Naive B cell (primary cell): Measurements from ENCODE around the gene ACADM. TPM values are rescaled to one million over a fixed set of nuclear protein-coding genes. Genes with fewer than 3 reads are reported as not detected.
"Not testable (repeated sequence)": the region's sequence is repeated elsewhere in the genome, so short reads cannot be mapped to it uniquely, and the experiment has no call there.

Experiments used
- ATAC-seq, 2 donors: fragments of 150-1000 bp; cut with Tn5 transposase; 2 replicates each; pipeline ENCODE4 v1.10.0; 2021; ENCODE audit warnings: low read depth in 2 of 2, mild to moderate bottlenecking in 2 of 2, moderate library complexity in 2 of 2
- DNase-seq: peaks from one replicate; pipeline ENCODE4 v3.0.0; 2022
- H3K27ac Mint-ChIP-seq, 6 donors: one replicate each; pipeline ENCODE4 v1.8.0; 2020 to 2022; ENCODE audit warnings: mild to moderate bottlenecking in 6 of 6, mixed read lengths in 6 of 6, moderate library complexity in 5 of 6, inconsistent platforms in 2 of 6
- H3K27me3 Mint-ChIP-seq, 3 donors: one replicate each; pipeline ENCODE4 v1.8.0; 2021 to 2022; ENCODE audit warnings: mixed read lengths in 3 of 3, mild to moderate bottlenecking in 1 of 3
- H3K36me3 Mint-ChIP-seq, 2 donors: one replicate each; pipeline ENCODE4 v1.8.0; 2020 to 2022; ENCODE audit warnings: mixed read lengths in 2 of 2, inconsistent platforms in 1 of 2, mild to moderate bottlenecking in 1 of 2
- H3K4me1 Mint-ChIP-seq, 3 donors: one replicate each; pipeline ENCODE4 v1.8.0; 2020 to 2022; ENCODE audit warnings: mixed read lengths in 3 of 3, inconsistent platforms in 1 of 3, mild to moderate bottlenecking in 1 of 3, moderate library complexity in 1 of 3
- H3K4me3 Mint-ChIP-seq, 8 donors: one replicate each; pipeline ENCODE4 v1.8.0; 2020 to 2022; ENCODE audit warnings: mild to moderate bottlenecking in 8 of 8, mixed read lengths in 8 of 8, moderate library complexity in 8 of 8, inconsistent platforms in 2 of 8
- H3K9me3 Mint-ChIP-seq, 7 donors: one replicate each; pipeline ENCODE4 v1.8.0; 2020 to 2022; ENCODE audit warnings: mixed read lengths in 7 of 7, mild to moderate bottlenecking in 5 of 7, inconsistent platforms in 2 of 7, moderate library complexity in 1 of 7
- polyA plus RNA-seq, 6 donors: library from polyadenylated mRNA; unstranded; fragments of 300-500 nt; fragmentation: Illumina TruSeq; gene quantifications; one replicate each; pipeline ENCODE4 v1.2.3, GENCODE V29; 2021; ENCODE audit warnings: low read depth in 6 of 6

ACADM gene
- polyA plus RNA-seq, 6 donors from 2014 or later, result 58.5 to 89.4 (median 72.7) TPM

DNA sequence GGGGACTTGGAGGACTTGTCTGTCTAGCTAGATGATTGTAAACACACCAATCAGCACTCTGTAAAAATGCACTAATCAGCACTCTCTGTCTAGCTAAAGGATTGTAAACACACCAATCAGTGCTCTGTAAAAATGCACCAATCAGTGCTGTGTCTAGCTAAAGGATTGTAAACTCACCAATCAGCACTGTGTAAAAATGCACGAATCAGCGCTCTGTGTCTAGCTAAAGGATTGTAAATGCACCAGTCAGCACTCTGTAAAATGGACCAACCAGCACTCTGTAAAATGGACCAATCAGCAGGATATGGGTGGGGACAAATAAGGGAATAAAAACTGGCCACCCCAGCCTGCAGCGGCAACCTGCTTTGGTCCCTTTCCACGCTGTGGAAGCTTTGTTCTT is 34.0 kb downstream of the ACADM start:
- not testable (repeated sequence) for H3K4me1 Mint-ChIP-seq, ATAC-seq, H3K4me3 Mint-ChIP-seq, DNase-seq, H3K9me3 Mint-ChIP-seq, H3K27ac Mint-ChIP-seq, H3K27me3 Mint-ChIP-seq
- H3K36me3 Mint-ChIP-seq, result peaks cover 10 to 18% of the 10 kb centered on the region in 2 donors

DNA sequence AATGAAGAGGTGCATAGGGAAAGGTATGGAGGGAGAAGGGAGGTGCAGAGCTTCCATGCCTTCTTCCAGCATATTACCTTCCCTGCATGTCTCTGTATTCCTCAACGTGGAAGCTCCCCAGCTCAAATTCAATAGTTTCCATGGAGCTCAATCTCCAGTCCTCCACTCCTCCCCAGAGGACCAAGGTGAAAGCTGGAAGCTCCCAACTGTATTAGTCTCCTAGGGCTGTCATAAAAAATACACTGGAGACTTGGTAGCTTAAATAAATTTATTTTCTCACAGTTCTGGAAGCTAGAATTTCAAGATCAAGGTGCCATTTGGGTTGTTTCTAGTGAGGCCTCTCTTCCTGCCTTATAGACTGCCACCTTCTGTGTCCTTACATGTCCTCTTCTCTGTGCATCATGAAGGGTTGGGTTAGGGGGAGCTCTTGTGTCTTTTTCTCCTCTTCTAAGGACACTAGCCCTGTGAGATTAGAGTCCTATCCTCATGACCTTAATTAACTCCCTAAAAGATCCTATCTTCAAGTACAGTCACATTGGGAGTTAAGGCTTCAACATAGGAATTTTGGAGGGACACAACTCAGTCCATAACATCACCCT is 39.6 kb downstream of the ACADM start:
- no peaks in the 10 kb centered on the region for H3K4me1 Mint-ChIP-seq
- no peak for DNase-seq
- peak overlapping the region in 1 of 6 donors; percentile 68 for H3K27ac Mint-ChIP-seq
- peaks cover 0 to 7% of the 10 kb centered on the region in 2 donors for H3K36me3 Mint-ChIP-seq
- H3K27me3 Mint-ChIP-seq, result no peaks in the 10 kb centered on the region
- ATAC-seq, result no peak
- peaks cover 0 to 1% (median 0%) of the 10 kb centered on the region in 7 donors for H3K9me3 Mint-ChIP-seq
- H3K4me3 Mint-ChIP-seq, result no peak overlapping the region

DNA sequence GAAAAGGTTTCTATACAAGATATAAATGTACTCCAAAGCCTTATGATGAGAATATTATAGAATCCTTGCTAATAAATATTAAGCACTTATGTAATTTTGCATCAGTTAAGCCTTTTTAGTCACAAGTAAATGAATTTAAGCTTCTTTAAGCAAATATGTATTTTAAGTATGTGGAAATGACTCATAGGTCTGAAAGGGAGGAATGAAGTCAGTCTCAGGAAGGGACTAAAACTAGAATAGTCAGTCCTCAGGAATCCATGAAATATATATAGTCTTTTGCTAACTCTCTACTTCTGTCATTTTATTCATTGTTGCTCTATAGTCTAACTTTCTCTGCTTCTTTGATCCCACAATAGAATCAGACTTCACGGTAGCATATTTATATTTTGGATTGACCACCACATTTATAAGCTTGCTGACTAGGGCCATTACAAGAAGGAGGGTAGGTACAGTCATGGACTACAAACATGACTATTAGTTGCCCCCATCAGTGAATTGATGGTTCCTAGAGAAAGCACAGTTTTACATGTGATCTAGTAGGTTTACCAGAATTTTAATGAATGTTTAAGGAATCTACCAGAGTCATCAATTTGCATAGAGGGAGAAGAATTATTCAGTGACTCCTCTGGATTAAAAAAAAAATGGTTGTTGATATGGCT is 41.3 kb downstream of the ACADM start:
- Mint-ChIP-seq H3K27ac (no peak overlapping the region), H3K4me1 (no peaks in the 10 kb centered on the region), H3K27me3 (no peaks in the 10 kb centered on the region), H3K4me3 (no peak overlapping the region), H3K9me3 (no peaks in the 10 kb centered on the region), H3K36me3 (peaks cover 0 to 7% of the 10 kb centered on the region in 2 donors)
- DNase-seq (no peak), ATAC-seq (no peak)

DNA sequence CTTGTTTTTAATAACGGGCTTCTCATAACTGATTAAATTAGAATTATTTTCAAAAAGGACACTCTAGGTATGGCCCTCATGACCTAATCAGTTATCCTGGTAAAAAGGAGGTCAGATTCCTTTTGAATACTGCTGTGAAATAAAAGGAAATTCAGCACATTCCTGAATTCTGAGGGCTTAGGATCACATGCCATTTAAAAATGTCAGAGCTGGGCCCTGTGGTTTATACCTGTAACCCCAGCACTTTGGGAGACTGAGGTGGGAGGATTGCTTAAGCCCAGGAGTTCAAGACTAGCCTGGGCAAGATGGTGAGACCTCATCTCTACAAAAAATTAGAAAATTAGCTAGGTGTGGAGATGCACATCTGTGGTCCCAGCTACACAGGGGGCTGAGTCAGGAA is 43.5 kb downstream of the ACADM start:
- H3K27me3 Mint-ChIP-seq, result no peaks in the 10 kb centered on the region
- H3K9me3 Mint-ChIP-seq, result no peaks in the 10 kb centered on the region
- ATAC-seq (no peak), DNase-seq (no peak)
- no peaks in the 10 kb centered on the region for H3K4me1 Mint-ChIP-seq
- no peaks in the 10 kb centered on the region for H3K36me3 Mint-ChIP-seq
- H3K27ac Mint-ChIP-seq, result no peak overlapping the region
- H3K4me3 Mint-ChIP-seq, result no peak overlapping the region

DNA sequence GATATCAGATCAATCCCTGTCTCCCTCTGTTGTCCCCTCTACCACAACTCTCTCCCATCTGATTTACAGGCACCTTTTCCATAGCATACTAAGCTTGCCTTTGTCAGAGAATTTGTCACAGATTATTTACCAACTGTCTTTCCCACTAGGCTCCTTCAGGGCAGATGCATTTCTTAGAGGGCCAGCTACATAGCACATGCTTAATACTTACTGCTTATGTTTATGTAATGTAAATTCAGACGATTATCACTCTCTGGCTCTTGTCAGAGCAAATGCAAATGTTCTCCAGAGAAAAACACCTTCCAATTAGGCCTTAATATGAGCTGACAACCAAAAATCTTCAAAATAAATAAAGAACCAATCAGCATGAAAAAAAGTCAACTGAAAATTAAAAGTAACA is 46.3 kb downstream of the ACADM start:
- DNase-seq, result no peak
- Mint-ChIP-seq H3K9me3 (peaks cover 0 to 2% (median 0%) of the 10 kb centered on the region in 7 donors), H3K4me3 (no peak overlapping the region), H3K27ac (no peak overlapping the region), H3K4me1 (no peaks in the 10 kb centered on the region), H3K27me3 (peaks cover 0 to 11% (median 0%) of the 10 kb centered on the region in 3 donors), H3K36me3 (no peaks in the 10 kb centered on the region)
- no peak for ATAC-seq

DNA sequence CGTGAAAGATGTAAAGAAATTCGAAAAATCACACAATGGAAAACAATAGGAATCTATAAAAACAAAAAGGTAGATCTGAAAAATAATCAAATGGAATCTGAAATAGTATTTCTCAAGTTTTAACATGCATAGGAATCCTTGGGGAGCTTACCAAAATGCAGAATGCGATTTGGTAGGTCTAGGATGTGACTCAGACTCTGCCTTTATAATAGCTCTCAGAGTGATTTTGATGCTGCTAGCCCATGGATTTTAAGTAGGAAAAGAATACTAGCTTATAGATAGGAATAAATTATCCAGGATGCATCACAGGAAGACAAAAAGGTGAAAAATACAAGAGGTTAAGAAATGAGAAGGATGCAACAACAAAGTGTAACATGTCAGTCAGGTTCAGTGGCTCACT is 47.5 kb downstream of the ACADM start:
- no peak overlapping the region for H3K27ac Mint-ChIP-seq
- no peaks in the 10 kb centered on the region for H3K36me3 Mint-ChIP-seq
- no peak for DNase-seq

DNA sequence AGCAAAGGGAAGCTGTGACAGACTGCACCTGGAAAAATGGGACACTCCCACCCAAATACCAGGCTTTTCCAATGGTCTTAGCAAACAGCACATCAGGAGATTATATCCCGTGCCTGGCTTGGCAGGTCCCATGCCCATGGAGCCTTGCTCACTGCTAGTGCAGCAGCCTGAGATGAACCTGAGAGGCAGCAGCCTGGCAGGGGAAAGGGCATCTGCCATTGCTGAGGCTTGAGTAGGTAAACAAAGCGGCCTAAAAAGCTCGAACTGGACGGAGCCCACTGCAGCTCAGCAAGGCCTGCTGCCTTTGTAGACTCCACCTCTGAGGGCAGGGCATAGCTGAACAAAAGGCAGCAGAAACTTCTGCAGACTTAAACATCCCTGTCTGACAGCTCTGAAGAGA is 53.3 kb downstream of the ACADM start:
- not testable (repeated sequence) for ATAC-seq, H3K4me3 Mint-ChIP-seq, DNase-seq, H3K4me1 Mint-ChIP-seq, H3K27ac Mint-ChIP-seq, H3K36me3 Mint-ChIP-seq
- Mint-ChIP-seq H3K27me3 (peaks cover 0 to 53% (median 15%) of the 10 kb centered on the region in 3 donors), H3K9me3 (peaks cover 0 to 13% (median 7%) of the 10 kb centered on the region in 7 donors)

More for the DNA sequence above, 47.5 kb downstream of the ACADM start:
- H3K9me3 Mint-ChIP-seq, result peaks cover 0 to 2% (median 0%) of the 10 kb centered on the region in 7 donors
- ATAC-seq, result no peak
- H3K4me1 Mint-ChIP-seq, result no peaks in the 10 kb centered on the region
- peaks cover 0 to 11% (median 0%) of the 10 kb centered on the region in 3 donors for H3K27me3 Mint-ChIP-seq
- H3K4me3 Mint-ChIP-seq, result no peak overlapping the region

DNA sequence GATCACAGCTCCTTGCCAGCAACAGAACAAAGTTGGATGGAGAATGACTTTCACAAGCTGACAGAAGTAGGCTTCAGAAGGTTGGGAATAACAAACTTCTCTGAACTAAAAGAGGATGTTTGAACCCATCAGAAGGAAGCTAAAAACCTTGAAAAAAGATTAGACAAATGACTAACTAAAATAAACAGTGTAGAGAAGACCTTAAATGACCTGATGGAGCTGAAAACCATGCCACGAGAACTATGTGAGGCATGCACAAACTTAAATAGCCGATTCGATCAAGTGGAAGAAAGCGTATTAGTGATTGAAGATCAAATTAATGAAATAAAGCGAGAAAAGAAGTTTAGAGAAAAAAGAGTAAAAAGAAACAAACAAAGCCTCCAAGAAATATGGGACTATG is 54.2 kb downstream of the ACADM start:
- DNase-seq, H3K4me1 Mint-ChIP-seq, ATAC-seq, H3K36me3 Mint-ChIP-seq, H3K4me3 Mint-ChIP-seq: not testable (repeated sequence)
- peak overlapping the region in 1 of 6 donors; percentile 3 for H3K27ac Mint-ChIP-seq
- peaks cover 0 to 53% (median 15%) of the 10 kb centered on the region in 3 donors for H3K27me3 Mint-ChIP-seq
- peaks cover 0 to 13% (median 7%) of the 10 kb centered on the region in 7 donors for H3K9me3 Mint-ChIP-seq

DNA sequence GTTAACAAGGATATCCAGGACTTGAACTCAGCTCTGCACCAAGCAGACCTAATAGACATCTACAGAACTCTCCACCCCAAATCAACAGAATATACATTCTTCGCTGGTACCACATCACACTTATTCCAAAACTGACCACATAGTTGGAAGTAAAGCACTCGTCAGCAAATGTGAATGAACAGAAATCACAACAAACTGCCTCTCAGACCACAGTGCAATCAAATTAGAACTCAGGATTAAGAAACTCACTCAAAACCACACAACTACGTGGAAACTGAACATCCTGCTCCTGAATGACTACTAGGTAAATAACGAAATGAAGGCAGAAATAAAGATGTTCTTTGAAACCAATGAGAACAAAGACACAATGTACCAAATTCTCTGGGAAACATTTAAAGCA is 55.7 kb downstream of the ACADM start:
- not testable (repeated sequence) for H3K36me3 Mint-ChIP-seq, H3K4me1 Mint-ChIP-seq, ATAC-seq, H3K27ac Mint-ChIP-seq, H3K4me3 Mint-ChIP-seq, DNase-seq
- Mint-ChIP-seq H3K27me3 (peaks cover 0 to 47% (median 15%) of the 10 kb centered on the region in 3 donors), H3K9me3 (peaks cover 0 to 13% (median 7%) of the 10 kb centered on the region in 7 donors)

DNA sequence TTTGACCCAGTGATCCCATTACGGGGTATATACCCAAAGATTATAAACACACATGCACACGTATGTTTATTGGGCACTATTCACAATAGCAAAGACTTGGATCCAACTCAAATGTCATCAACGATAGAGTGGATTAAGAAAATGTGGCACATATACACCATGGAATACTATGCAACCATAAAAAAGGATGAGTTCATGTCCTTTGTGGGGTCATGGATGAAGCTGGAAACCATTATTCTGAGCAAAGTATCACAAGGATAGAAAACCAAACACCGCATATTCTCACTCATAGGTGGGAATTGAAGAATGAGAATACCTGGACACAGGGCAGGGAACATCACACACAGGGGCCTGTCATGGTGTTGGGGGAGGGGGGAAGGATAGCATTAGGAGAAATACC is 59.4 kb downstream of the ACADM start:
- ATAC-seq, H3K9me3 Mint-ChIP-seq, H3K36me3 Mint-ChIP-seq, DNase-seq: not testable (repeated sequence)
- H3K27me3 Mint-ChIP-seq, result peaks cover 0 to 27% (median 12%) of the 10 kb centered on the region in 3 donors
- peak overlapping the region in 3 of 6 donors; percentile 32 to 94 (median 63) for H3K27ac Mint-ChIP-seq
- peak overlapping the region in 4 of 8 donors; percentile 36 to 97 (median 67) for H3K4me3 Mint-ChIP-seq
- peaks cover 23 to 40% (median 28%) of the 10 kb centered on the region in 3 donors for H3K4me1 Mint-ChIP-seq

DNA sequence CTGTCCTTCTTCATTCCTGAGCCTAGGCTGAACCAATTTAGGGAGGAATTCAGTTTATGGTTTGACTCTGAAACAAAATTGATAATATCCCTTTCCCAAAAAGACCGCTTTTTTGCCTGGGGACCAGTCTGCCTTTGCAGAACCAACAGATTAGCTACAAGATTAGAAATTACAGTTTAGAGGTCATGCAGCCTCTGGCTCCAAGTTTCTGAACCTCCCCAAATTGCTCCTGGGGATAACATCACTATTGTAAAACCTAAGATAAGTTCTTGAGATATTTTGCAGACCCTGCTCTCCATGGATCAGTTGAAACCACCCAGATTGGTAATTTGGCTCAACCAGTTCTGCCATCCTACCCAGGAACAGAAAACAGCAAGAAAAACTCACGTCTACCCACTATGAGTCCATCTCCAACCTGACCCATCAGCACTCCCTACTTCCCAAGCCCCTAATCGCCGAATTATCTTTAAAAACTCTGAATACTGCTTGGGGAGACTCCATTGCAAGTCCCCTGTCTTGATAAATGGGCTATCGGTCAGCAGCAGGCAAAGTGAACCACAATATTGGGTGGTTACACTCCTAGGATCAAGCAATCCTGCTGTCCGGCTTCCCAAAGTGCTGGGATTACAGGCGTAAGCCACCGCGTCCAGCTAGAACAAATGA is 60.9 kb downstream of the ACADM start:
- Mint-ChIP-seq H3K27ac (peak overlapping the region; percentile 56 to 98 (median 95)), H3K4me1 (peaks cover 31 to 56% (median 40%) of the 10 kb centered on the region in 3 donors), H3K27me3 (peaks cover 0 to 13% (median under 1%) of the 10 kb centered on the region in 3 donors), H3K9me3 (peaks cover 0 to 2% (median 0%) of the 10 kb centered on the region in 7 donors), H3K4me3 (peak overlapping the region; percentile 91 to 100 (median 97)), H3K36me3 (peaks cover 0 to 9% of the 10 kb centered on the region in 2 donors)
- DNase-seq, result no peak
- no peak for ATAC-seq

DNA sequence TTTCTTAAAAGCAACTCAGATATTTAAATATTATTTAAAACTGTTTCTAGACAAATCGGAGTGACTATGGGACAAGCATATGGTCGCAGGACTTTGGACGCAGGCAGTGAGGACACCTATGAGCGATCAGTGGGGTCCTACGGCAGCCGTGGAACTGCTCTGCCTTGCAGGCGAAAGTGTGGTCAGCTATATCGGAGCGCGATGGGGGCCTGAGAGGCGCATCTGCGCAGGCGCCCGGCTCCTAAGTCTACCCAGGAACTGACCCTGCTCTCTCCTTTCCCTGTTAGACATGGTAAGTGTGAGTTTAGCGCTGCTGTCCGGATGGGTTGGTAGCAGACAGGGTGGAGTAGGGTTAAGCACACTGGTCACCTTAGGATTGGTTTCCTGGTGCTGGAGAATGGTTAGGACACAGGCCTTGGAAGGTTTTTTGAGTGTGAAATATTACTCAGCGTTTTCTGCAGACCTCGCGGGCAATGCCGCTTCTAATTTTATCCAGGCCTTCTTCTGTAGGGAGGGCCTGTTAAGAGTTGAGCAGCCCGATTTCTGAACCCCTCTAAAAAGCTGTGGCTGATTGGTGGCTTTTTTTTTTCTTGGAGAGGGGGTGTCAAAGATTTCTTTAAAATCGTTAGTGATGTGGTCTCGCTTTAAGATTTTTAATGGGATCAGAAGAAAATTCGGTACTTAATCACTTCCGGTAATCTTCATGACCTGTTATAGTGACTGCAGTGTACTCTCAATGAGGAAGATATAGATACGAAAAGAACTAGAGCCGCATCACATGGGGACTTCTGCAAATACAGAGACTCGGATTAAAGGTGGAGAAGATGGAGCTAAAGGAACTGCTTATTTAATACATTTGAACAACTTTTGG is 61.7 kb downstream of the ACADM start, which contains the start of gene RABGGTB:
Gene RABGGTB (plus strand): TSS at position 274 of the 871 bp plus-strand sequence. CDS start 16 bp downstream, at position 290.
- DNase-seq (peak; percentile 94), ATAC-seq (peak; percentile 85 to 90)
- H3K36me3 Mint-ChIP-seq, result peaks cover 2 to 13% of the 10 kb centered on the region in 2 donors
- H3K4me1 Mint-ChIP-seq, result peaks cover 31 to 63% (median 43%) of the 10 kb centered on the region in 3 donors
- H3K27ac Mint-ChIP-seq, result peak within 1 kb of the TSS; percentile 94 to 98 (median 96)
- H3K4me3 Mint-ChIP-seq, result peak within 1 kb of the TSS; percentile 91 to 100 (median 97)
- peaks cover 0 to 2% (median 0%) of the 10 kb centered on the region in 7 donors for H3K9me3 Mint-ChIP-seq
- H3K27me3 Mint-ChIP-seq, result peaks cover 0 to 6% (median 0%) of the 10 kb centered on the region in 3 donors
